Measurements from ENCODE around the gene ZNF770. TPM values are rescaled to one million over a fixed set of nuclear protein-coding genes. Genes with fewer than 3 reads are reported as not detected.

ZNF770 gene
- total RNA-seq, 1 experiment from 2014 or later: 70.7 TPM

DNA sequence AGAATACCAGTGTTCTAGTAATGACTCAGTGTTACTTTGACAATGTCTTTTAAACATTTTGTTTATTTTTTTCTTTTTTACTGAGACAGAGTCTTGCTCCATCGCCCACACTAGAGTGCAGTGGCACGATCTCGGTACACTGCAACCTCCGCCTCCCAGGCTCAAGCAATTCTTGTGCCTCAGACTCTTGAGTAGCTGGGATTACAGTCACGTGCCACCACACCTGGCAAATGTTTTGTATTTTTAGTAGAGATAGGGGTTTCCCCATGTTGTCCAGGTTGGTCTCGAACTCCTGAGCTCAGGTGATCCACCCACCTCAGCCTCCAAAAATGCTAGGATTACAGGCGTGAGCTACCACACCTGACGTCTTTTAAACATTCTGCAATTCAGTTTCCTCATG lies 34.2 kb downstream of the ZNF770 start:
- Histone ChIP-seq H3K4me2 (ENCODE audit: low read length) (no peak overlapping the region), H3K9ac (ENCODE audit: low read length) (no peak overlapping the region), H3K79me2 (ENCODE audit: insufficient read depth, low read length) (peaks cover 45% of the 10 kb centered on the region), H3K27ac (ENCODE audit: low read depth, low read length) (no peak overlapping the region), H2AFZ (ENCODE audit: low read depth, low read length, poor library complexity, severe bottlenecking) (no peak overlapping the region), H3K9me2 (ENCODE audit: insufficient read depth) (no peaks in the 10 kb centered on the region), H3K9me3 (ENCODE audit: control insufficient read depth in 1 of 2, insufficient read depth in 1 of 2, low read depth in 1 of 2, low read length in 2 of 2) (no peaks in the 10 kb centered on the region), H3K27me3 (ENCODE audit: insufficient read depth, low read length) (no peaks in the 10 kb centered on the region), H3K4me3 (replicated peaks in 1 of 2; ENCODE audit: low read depth in 1 of 2, low read length in 2 of 2) (no peak overlapping the region), H3K4me1 (ENCODE audit: control insufficient read depth in 1 of 2, insufficient read depth in 2 of 2, low read length in 2 of 2) (no peaks in the 10 kb centered on the region; a peak in 1 of 4 replicates), H4K20me1 (ENCODE audit: insufficient read depth) (no peaks in the 10 kb centered on the region), H3K36me3 (ENCODE audit: control insufficient read depth in 1 of 2, insufficient read depth in 2 of 2, low read length in 2 of 2) (peaks cover 3 to 11% of the 10 kb centered on the region in 2 experiments; a peak in 2 of 4 replicates)
- ChIA-PET RAD21 (ENCODE audit: low non-redundant PET in 1 of 2, low total read pairs in 2 of 2, uncharacterized antibody in 2 of 2, unreplicated experiment in 2 of 2) (no interaction called here), POLR2A (interaction anchor here (0.7 kb wide), 1 partner anchor 47 kb away, joined by 3 read pairs; no protein-coding TSS in a partner anchor), CTCF (no interaction called here)
- no TSS peak for BruUV-seq (replicated peaks)
- no peak for ATAC-seq
- no peak for DNase-seq (ENCODE audit: low read depth, low spot score)
- intact Hi-C loops (cut with micrococcal nuclease): no loop called here
- TF ChIP-seq, protein P1, sequence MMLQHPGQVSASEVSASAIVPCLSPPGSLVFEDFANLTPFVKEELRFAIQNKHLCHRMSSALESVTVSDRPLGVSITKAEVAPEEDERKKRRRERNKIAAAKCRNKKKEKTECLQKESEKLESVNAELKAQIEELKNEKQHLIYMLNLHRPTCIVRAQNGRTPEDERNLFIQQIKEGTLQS (IDR thresholded peaks at IDR 0.05): no peak
- TF ChIP-seq POLR2AphosphoS5 (IDR thresholded peaks at IDR 0.05; ENCODE audit: low read depth, low read length) (no peak), EZH2 (IDR thresholded peaks at IDR 0.05) (no peak), SIN3A (IDR thresholded peaks at IDR 0.05; ENCODE audit: low read depth) (no peak), SRF (IDR thresholded peaks at IDR 0.05; ENCODE audit: low read depth) (no peak), ZBTB33 (IDR thresholded peaks at IDR 0.05; ENCODE audit: extremely low read depth, insufficient replicate concordance, low read length) (no peak), CTCF (IDR thresholded peaks at IDR 0.05 in 2 of 3, conservative IDR thresholded peaks at IDR 0.05 in 1 of 3; ENCODE audit: borderline replicate concordance in 1 of 3, insufficient read depth in 1 of 3, low read depth in 2 of 3, low read length in 2 of 3) (no peak), ZNF274 (IDR thresholded peaks at IDR 0.05; ENCODE audit: low read depth, low read length) (no peak), SP1 (IDR thresholded peaks at IDR 0.05; ENCODE audit: low read depth) (no peak), ELF1 (IDR thresholded peaks at IDR 0.05; ENCODE audit: borderline replicate concordance, low read depth) (no peak), MAX (IDR thresholded peaks at IDR 0.05) (no peak), FOSL1 (IDR thresholded peaks at IDR 0.05; ENCODE audit: low read depth) (no peak)
- TF ChIP-seq, protein P2, sequence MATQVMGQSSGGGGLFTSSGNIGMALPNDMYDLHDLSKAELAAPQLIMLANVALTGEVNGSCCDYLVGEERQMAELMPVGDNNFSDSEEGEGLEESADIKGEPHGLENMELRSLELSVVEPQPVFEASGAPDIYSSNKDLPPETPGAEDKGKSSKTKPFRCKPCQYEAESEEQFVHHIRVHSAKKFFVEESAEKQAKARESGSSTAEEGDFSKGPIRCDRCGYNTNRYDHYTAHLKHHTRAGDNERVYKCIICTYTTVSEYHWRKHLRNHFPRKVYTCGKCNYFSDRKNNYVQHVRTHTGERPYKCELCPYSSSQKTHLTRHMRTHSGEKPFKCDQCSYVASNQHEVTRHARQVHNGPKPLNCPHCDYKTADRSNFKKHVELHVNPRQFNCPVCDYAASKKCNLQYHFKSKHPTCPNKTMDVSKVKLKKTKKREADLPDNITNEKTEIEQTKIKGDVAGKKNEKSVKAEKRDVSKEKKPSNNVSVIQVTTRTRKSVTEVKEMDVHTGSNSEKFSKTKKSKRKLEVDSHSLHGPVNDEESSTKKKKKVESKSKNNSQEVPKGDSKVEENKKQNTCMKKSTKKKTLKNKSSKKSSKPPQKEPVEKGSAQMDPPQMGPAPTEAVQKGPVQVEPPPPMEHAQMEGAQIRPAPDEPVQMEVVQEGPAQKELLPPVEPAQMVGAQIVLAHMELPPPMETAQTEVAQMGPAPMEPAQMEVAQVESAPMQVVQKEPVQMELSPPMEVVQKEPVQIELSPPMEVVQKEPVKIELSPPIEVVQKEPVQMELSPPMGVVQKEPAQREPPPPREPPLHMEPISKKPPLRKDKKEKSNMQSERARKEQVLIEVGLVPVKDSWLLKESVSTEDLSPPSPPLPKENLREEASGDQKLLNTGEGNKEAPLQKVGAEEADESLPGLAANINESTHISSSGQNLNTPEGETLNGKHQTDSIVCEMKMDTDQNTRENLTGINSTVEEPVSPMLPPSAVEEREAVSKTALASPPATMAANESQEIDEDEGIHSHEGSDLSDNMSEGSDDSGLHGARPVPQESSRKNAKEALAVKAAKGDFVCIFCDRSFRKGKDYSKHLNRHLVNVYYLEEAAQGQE (IDR thresholded peaks at IDR 0.05; ENCODE audit: low read depth): no peak

All from HCT116 (cell line).